ENCODE data around the gene SCG3. TPM values are rescaled to one million over a fixed set of nuclear protein-coding genes. Genes with fewer than 3 reads are reported as not detected.

Gene SCG3
- total RNA-seq, 1 donor from 2014 or later: 8.1 TPM

DNA sequence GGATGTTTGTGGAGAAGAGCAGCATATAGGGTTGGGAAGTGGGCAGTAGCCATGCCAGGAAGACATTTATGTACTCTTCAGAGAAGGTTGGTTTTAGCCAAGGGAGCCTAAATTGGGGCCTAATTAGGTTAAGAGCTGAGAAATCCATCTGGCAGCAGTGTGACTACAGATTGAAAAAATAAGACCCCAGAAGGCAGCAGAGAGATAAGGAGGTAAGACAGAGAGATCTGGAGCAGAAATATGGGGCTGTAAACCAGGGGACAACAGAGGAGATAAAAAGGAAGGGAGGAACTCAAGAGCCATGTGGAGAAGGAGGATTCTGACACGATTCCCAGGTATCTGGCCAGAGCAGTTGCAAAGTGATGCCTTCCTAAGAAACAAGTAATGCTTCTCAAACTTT, 32.9 kb downstream of the SCG3 start:
- H3K9me3 Mint-ChIP-seq: no peaks in the 10 kb centered on the region
- TF ChIP-seq, protein P1, sequence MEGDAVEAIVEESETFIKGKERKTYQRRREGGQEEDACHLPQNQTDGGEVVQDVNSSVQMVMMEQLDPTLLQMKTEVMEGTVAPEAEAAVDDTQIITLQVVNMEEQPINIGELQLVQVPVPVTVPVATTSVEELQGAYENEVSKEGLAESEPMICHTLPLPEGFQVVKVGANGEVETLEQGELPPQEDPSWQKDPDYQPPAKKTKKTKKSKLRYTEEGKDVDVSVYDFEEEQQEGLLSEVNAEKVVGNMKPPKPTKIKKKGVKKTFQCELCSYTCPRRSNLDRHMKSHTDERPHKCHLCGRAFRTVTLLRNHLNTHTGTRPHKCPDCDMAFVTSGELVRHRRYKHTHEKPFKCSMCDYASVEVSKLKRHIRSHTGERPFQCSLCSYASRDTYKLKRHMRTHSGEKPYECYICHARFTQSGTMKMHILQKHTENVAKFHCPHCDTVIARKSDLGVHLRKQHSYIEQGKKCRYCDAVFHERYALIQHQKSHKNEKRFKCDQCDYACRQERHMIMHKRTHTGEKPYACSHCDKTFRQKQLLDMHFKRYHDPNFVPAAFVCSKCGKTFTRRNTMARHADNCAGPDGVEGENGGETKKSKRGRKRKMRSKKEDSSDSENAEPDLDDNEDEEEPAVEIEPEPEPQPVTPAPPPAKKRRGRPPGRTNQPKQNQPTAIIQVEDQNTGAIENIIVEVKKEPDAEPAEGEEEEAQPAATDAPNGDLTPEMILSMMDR (conservative IDR thresholded peaks at IDR 0.05): no peak

DNA sequence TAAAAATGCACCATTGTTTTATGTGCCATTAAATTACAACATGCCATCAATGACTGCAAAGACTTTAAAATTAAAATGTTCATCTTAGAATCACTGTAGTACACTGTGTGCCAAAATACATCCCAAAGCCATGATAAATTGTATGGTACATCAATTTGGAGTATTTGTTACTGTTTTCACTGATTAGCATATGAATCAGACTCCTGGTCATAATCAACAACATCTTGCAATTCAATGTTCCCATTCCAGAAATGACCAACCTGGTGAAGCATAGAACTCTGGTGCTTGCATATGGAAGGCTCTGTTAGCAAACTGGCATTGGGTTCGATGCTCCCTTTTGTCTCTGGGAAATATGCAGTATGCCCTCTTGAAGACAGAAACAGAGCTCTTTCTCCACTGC, 33.6 kb downstream of the SCG3 start:
- H3K4me1 Mint-ChIP-seq: peaks cover 14% of the 10 kb centered on the region
- no peak overlapping the region for H3K4me3 Mint-ChIP-seq
- no peaks in the 10 kb centered on the region for H3K36me3 Mint-ChIP-seq (ENCODE audit: low read depth)
- TF ChIP-seq, protein P1 (conservative IDR thresholded peaks at IDR 0.05): no peak
- no peaks in the 10 kb centered on the region for H3K9me3 Mint-ChIP-seq
- H3K27me3 Mint-ChIP-seq (ENCODE audit: low read depth): no peaks in the 10 kb centered on the region
- DNase-seq (ENCODE audit: low read depth, low spot score): no peak
- H3K27ac Mint-ChIP-seq (ENCODE audit: unreplicated experiment): no peak overlapping the region

More for the DNA sequence above, 32.9 kb downstream of the SCG3 start:
- Mint-ChIP-seq H3K4me3 (no peak overlapping the region), H3K4me1 (peaks cover 14% of the 10 kb centered on the region), H3K27ac (ENCODE audit: unreplicated experiment) (no peak overlapping the region), H3K27me3 (ENCODE audit: low read depth) (no peaks in the 10 kb centered on the region), H3K36me3 (ENCODE audit: low read depth) (no peaks in the 10 kb centered on the region)
- no peak for DNase-seq (ENCODE audit: low read depth, low spot score)

DNA sequence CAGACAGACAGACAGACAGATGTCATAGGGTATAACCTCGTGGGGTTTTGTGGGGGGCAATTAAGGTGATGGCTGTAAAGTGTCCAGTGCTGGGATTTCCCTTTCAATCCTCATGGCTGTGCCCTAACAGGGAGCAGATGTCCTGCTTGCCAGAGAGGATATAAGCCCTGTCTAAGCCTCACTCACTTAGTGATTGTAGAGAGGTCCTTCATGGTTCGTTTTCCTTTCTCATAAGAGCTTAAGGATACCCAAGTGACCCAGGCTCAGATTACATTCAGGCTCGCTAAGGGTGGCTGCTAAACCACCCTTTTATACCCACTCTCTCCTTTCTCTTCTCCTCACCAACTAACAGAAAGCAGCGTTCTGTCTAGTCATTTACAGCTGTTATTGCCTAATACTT, 36.9 kb downstream of the SCG3 start:
- DNase-seq (ENCODE audit: low read depth, low spot score): no peak
- Mint-ChIP-seq H3K9me3 (no peaks in the 10 kb centered on the region), H3K4me1 (peaks cover 14% of the 10 kb centered on the region), H3K36me3 (ENCODE audit: low read depth) (no peaks in the 10 kb centered on the region), H3K27me3 (ENCODE audit: low read depth) (no peaks in the 10 kb centered on the region), H3K4me3 (no peak overlapping the region), H3K27ac (ENCODE audit: unreplicated experiment) (no peak overlapping the region)
- TF ChIP-seq, protein P1 (conservative IDR thresholded peaks at IDR 0.05): no peak

DNA sequence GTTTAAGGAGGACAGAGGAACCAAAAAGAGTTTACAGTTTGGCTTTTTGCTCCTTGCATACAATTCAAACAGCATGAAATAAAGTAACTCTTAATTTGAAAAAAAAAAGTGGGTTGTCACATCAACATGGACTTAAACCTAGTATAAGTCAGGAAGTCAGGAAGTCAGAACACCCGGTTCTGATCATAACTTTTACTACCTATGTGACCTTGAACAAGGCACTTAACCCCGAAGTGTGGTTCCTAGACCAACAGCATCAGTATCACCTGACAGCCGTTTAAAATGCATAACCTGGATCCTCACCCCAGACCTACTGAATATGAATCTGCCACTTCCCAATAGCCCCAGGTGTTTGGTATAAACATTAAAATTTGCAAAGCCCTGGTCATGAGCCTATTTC, 37.4 kb downstream of the SCG3 start:
- Mint-ChIP-seq H3K4me3 (no peak overlapping the region), H3K4me1 (peaks cover 14% of the 10 kb centered on the region), H3K36me3 (ENCODE audit: low read depth) (no peaks in the 10 kb centered on the region), H3K9me3 (no peaks in the 10 kb centered on the region), H3K27me3 (ENCODE audit: low read depth) (no peaks in the 10 kb centered on the region), H3K27ac (ENCODE audit: unreplicated experiment) (no peak overlapping the region)
- TF ChIP-seq, protein P1 (conservative IDR thresholded peaks at IDR 0.05): no peak
- DNase-seq (ENCODE audit: low read depth, low spot score): no peak

DNA sequence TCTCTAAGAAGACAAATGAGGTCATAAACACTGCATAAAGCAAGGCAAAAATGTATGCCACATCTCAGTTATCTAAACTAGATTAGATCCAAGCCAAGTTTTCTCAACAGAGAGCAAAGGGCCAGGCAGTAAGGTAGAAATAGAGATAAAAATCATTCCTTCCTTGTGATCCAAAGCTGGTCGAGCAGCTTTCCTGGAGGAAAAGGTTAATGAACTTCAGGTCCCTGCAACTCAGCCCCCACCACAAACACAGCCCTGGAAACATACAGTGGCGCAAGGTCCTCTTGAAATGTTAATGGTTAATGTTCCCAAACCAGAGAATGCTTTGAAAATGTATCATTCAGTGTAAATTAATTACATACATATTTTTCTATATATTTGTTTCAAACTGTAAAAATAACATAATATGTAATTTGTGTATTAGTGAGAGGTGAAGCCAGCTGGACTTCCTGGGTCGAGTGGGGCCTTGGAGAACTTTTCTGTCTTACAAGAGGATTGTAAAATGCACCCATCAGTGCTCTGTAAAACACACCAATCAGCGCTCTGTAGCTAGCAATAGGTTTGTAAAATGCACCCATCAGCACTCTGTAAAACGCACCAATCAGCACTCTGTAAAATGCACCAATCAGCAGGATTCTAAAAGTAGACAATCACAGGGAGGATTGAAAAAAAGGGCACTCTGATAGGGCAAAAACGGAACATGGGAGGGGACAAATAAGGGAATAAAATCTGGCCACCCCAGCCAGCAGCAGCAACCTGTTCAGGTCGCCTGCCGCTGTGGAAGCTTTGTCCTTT, 39.1 kb downstream of the SCG3 start:
- Mint-ChIP-seq H3K27me3 (ENCODE audit: low read depth) (no peaks in the 10 kb centered on the region), H3K4me1 (peaks cover 9% of the 10 kb centered on the region), H3K27ac (ENCODE audit: unreplicated experiment) (no peak overlapping the region)

More for the DNA sequence above, 39.1 kb downstream of the SCG3 start:
- no peak for DNase-seq (ENCODE audit: low read depth, low spot score)
- Mint-ChIP-seq H3K9me3 (no peaks in the 10 kb centered on the region), H3K36me3 (ENCODE audit: low read depth) (no peaks in the 10 kb centered on the region), H3K4me3 (no peak overlapping the region)
- TF ChIP-seq, protein P1 (conservative IDR thresholded peaks at IDR 0.05): no peak
